Common myeloid progenitor, CD34-positive (primary cell): ENCODE results near the gene TMEM163.
A peak's percentile ranks its signal among the peaks of the same experiment; 100 is the strongest.
"Not testable (repeated sequence)": the region's sequence is repeated elsewhere in the genome, so short reads cannot be mapped to it uniquely, and the experiment has no call there.

ENCODE experiments used
- CTCF ChIA-PET: fragments of 350-600 bp; sonication (Branson Sonifier 250); formaldehyde crosslinking; loops from one replicate; lab custom pipeline; 2021; ENCODE audit warnings: antibody characterized with exemption; lab: Charles Lee
- POLR2A ChIA-PET: fragments of 350-600 bp; sonication (Branson Sonifier 250); formaldehyde crosslinking; loops from one replicate; lab custom pipeline; 2021; ENCODE audit warnings: antibody characterized with exemption; lab: Charles Lee
- DNase-seq, 3 donors: peaks; one replicate each; pipeline versions ENCODE4 v3.0.0 to v3.0.0-alpha.2; 2013
- H3K27ac ChIP-seq, 2 experiments: 1 replicate in 1 of 2; 2 replicates in 1 of 2; pipeline ENCODE4 v1.7.0; 2013; ENCODE audit warnings: inconsistent platforms in 2 of 2, low read length in 2 of 2, mild to moderate bottlenecking in 2 of 2, low read depth in 1 of 2, moderate library complexity in 1 of 2; ENCODE audit not compliant: severe bottlenecking in 2 of 2, insufficient read depth in 1 of 2, poor library complexity in 1 of 2
- H3K27me3 ChIP-seq, 5 experiments: replicated peaks in 2 of 5; 1 replicate in 3 of 5; 2 replicates in 2 of 5; pipeline versions ENCODE4 v1.6.1 to v1.7.0; 2013; ENCODE audit warnings: low read length in 4 of 5, mild to moderate bottlenecking in 2 of 5, moderate library complexity in 2 of 5, inconsistent platforms in 1 of 5; ENCODE audit not compliant: insufficient read depth in 5 of 5, control insufficient read depth in 4 of 5
- H3K36me3 ChIP-seq, 4 experiments: 1 replicate in 2 of 4; 2 replicates in 2 of 4; pipeline versions ENCODE4 v1.6.1 to v1.7.0; 2013; ENCODE audit warnings: low read length in 3 of 4, control low read depth in 1 of 4, mild to moderate bottlenecking in 1 of 4; ENCODE audit not compliant: control insufficient read depth in 4 of 4, insufficient read depth in 4 of 4
- H3K4me1 ChIP-seq, 4 experiments: 1 replicate in 3 of 4; 2 replicates in 1 of 4; pipeline versions ENCODE4 v1.6.1 to v1.7.1; 2013; ENCODE audit warnings: low read length in 3 of 4, mild to moderate bottlenecking in 3 of 4, control low read depth in 1 of 4, inconsistent platforms in 1 of 4, moderate library complexity in 1 of 4; ENCODE audit not compliant: control insufficient read depth in 4 of 4, insufficient read depth in 4 of 4; ENCODE audit errors: control extremely low read depth in 1 of 4
- H3K4me3 ChIP-seq, 7 experiments: 1 replicate in 4 of 7; 2 replicates in 3 of 7; pipeline versions ENCODE4 v1.5.1 to v1.7.0; 2013; ENCODE audit warnings: mild to moderate bottlenecking in 7 of 7, low read length in 6 of 7, moderate library complexity in 6 of 7, inconsistent platforms in 2 of 7, low read depth in 2 of 7, control low read depth in 1 of 7; ENCODE audit not compliant: insufficient read depth in 4 of 7, control insufficient read depth in 1 of 7; ENCODE audit errors: extremely low read depth in 1 of 7
- H3K9me3 ChIP-seq, 5 experiments: 1 replicate in 4 of 5; 2 replicates in 1 of 5; pipeline versions ENCODE4 v1.6.1 to v1.7.1; 2013; ENCODE audit warnings: low read length in 4 of 5, mild to moderate bottlenecking in 2 of 5, inconsistent platforms in 1 of 5, low read depth in 1 of 5, moderate library complexity in 1 of 5; ENCODE audit not compliant: control insufficient read depth in 4 of 5, insufficient read depth in 2 of 5; ENCODE audit errors: control extremely low read depth in 1 of 5
- WGBS: methylation state at CpG from one replicate; pipeline ENCODE4 v1.1.5; 2013; ENCODE audit not compliant: insufficient coverage; 5-methylcytosine and 5-hydroxymethylcytosine counted together

The TMEM163 gene

GRCh38 chr2:134724341-134724740 lies 5.5 kb upstream of the TMEM163 start:
- Histone ChIP-seq H3K9me3 (no peaks in the 10 kb centered on the region), H3K27me3 (peaks cover 0 to 3% (median 0%) of the 10 kb centered on the region in 5 experiments), H3K27ac (no peak overlapping the region), H3K4me3 (no peak overlapping the region), H3K4me1 (peaks cover 1 to 4% (median 3%) of the 10 kb centered on the region in 4 experiments), H3K36me3 (no peaks in the 10 kb centered on the region)
- ChIA-PET POLR2A (no interaction called here), CTCF (interaction anchor here (0.7 to 1.2 kb wide), 2 partner anchors 9 kb away, joined by 3 read pairs; no protein-coding TSS in a partner anchor)
- DNase-seq: no peak
- no CpG with 5 or more reads among the region's 1 CpG for WGBS

GRCh38 chr2:134723742-134724141 lies 4.9 kb upstream of the TMEM163 start:
- CTCF ChIA-PET: interaction anchor here (1.2 kb wide), 1 partner anchor 8 kb away, joined by 3 read pairs; no protein-coding TSS in a partner anchor
- not testable (repeated sequence) for DNase-seq

GRCh38 chr2:134722728-134723127 lies 3.9 kb upstream of the TMEM163 start:
- ChIA-PET CTCF (interaction anchor here (0.7 kb wide), 1 partner anchor 44 kb away, joined by 3 read pairs; no protein-coding TSS in a partner anchor), POLR2A (no interaction called here)
- Histone ChIP-seq H3K27me3 (peaks cover 0 to 6% (median 0%) of the 10 kb centered on the region in 5 experiments), H3K9me3 (no peaks in the 10 kb centered on the region), H3K27ac (no peak overlapping the region), H3K4me1 (peaks cover 3 to 14% (median 13%) of the 10 kb centered on the region in 4 experiments), H3K4me3 (no peak overlapping the region), H3K36me3 (no peaks in the 10 kb centered on the region)
- 100% methylated on average over 2 of the region's 6 CpGs for WGBS
- DNase-seq: no peak

More at GRCh38 chr2:134723742-134724141, 4.9 kb upstream of the TMEM163 start:
- H3K9me3 ChIP-seq, POLR2A ChIA-PET, H3K36me3 ChIP-seq, H3K4me1 ChIP-seq, H3K27me3 ChIP-seq, H3K27ac ChIP-seq, H3K4me3 ChIP-seq: not testable (repeated sequence)
- no CpG with 5 or more reads among the region's 2 CpGs for WGBS

DNA sequence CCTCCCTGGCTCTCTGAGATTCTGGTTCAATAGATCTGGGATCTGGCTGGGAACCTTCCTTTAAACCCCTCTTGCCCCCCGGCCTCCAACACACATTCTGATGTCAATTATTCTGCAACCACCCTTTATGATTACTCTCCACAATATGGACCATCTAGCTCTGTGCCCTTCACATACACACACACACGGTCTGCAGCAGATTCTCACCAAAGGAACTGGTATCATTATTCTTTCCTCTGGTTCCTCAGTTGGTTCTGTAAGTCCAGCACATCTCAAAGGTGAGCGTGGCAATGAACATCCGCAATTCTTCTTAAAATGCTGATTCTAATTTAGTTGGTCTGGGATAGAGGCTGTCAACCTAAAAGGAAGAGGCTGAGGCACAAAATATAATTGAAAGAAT lies 2.8 kb upstream of the TMEM163 start:
- WGBS: 100% methylated on average over 4 of the region's 4 CpGs
- H3K4me1 ChIP-seq: peaks cover 3 to 24% (median 16%) of the 10 kb centered on the region in 4 experiments
- H3K4me3 ChIP-seq: no peak overlapping the region
- no peak for DNase-seq
- ChIA-PET CTCF (interaction anchor here (0.7 kb wide), 1 partner anchor 342 kb away, joined by 4 read pairs; no protein-coding TSS in a partner anchor), POLR2A (no interaction called here)
- H3K36me3 ChIP-seq: no peaks in the 10 kb centered on the region
- no peak overlapping the region for H3K27ac ChIP-seq
- H3K9me3 ChIP-seq: no peaks in the 10 kb centered on the region
- peaks cover 0 to 8% (median 0%) of the 10 kb centered on the region in 5 experiments for H3K27me3 ChIP-seq

GRCh38 chr2:134718023-134718816 lies 580 bp downstream of the TMEM163 start:
- POLR2A ChIA-PET: no interaction called here
- no peaks in the 10 kb centered on the region for H3K9me3 ChIP-seq
- peaks cover 0 to 8% (median 0%) of the 10 kb centered on the region in 5 experiments for H3K27me3 ChIP-seq
- H3K4me1 ChIP-seq: peaks cover 3 to 53% (median 36%) of the 10 kb centered on the region in 4 experiments
- DNase-seq: peak in 2 of 3 donors; percentile 60 to 67
- WGBS: under 1% methylated on average over 81 of the region's 91 CpGs
- H3K36me3 ChIP-seq: no peaks in the 10 kb centered on the region
- CTCF ChIA-PET: interaction anchor here (0.9 to 1.2 kb wide), 4 partner anchors 19 to 49 kb away, joined by 3 to 4 read pairs (median 4); no protein-coding TSS in a partner anchor
- peak overlapping the region; percentile 55 to 77 (median 68) for H3K4me3 ChIP-seq
- H3K27ac ChIP-seq: no peak overlapping the region

- Histone ChIP-seq H3K36me3 (no peaks in the 10 kb centered on the region), H3K9me3 (no peaks in the 10 kb centered on the region), H3K4me1 (peaks cover 6 to 60% (median 41%) of the 10 kb centered on the region in 4 experiments), H3K27me3 (peaks cover 0 to 8% (median 0%) of the 10 kb centered on the region in 5 experiments), H3K4me3 (peak overlapping the region in 6 of 7 experiments; percentile 55 to 77 (median 69)), H3K27ac (no peak overlapping the region)
- 14% methylated on average over 19 of the region's 24 CpGs for WGBS
- ChIA-PET POLR2A (no interaction called here), CTCF (interaction anchor here (0.9 to 1.3 kb wide), 6 partner anchors 19 to 59 kb away, joined by 3 to 4 read pairs (median 4); no protein-coding TSS in a partner anchor)
- DNase-seq: peak in 1 of 3 donors; percentile 38
Observed at GRCh38 chr2:134717286-134718022, 1.3 kb downstream of the TMEM163 start.
